ENCODE measurements around the gene TMPRSS7.
"Not testable (repeated sequence)": the region's sequence is repeated elsewhere in the genome, so short reads cannot be mapped to it uniquely, and the experiment has no call there.

Gene TMPRSS7

DNA sequence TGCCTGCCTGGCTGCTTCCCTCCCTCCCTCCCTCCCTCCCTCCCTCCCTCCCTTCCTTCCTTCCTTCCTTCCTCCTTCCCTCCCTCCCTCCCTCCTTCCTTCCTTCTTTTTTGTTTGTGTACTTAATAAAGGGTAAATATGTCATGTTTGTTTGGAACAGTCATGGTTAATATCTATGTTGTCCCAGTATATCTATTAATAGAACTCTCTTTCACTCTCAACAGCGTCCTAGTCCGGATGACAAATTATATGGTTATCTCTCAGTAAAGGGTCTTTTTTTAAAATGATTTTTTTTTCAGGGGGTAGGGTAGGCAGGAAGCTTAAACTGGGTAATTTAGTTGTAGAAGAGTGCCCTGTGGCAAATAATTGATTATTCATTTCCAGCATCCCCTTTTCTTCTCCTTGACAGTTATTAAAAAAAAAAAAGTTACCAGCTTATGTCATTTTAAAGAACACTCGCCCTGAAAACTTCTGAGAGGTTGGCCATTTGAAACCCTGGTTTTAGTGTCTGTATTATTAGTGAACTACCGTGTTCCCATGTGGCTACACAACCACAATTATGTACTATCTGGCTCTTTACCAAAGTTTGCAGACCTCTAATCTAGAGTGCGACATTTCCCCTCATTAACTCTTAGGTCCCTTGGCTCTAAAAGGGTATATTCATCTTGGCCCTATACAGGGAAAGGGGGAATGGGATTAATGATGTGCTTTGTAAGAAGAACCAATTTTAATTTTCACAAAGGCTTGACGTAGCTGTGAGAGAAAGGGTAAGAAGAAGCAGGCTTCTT, 22.1 kb upstream of the TMPRSS7 start:
- no peak for DNase-seq (ENCODE audit: low read depth in 2 of 2)

GRCh38 chr3:112013058-112013783, 21.3 kb upstream of the TMPRSS7 start:
- DNase-seq (ENCODE audit: low read depth in 2 of 2), result peak; percentile 37 to 47

GRCh38 chr3:112013784-112014143, 20.8 kb upstream of the TMPRSS7 start:
- no peak for DNase-seq (ENCODE audit: low read depth in 2 of 2)

GRCh38 chr3:112017091-112017490, 17.4 kb upstream of the TMPRSS7 start:
- DNase-seq (ENCODE audit: low read depth in 2 of 2), result no peak

DNA sequence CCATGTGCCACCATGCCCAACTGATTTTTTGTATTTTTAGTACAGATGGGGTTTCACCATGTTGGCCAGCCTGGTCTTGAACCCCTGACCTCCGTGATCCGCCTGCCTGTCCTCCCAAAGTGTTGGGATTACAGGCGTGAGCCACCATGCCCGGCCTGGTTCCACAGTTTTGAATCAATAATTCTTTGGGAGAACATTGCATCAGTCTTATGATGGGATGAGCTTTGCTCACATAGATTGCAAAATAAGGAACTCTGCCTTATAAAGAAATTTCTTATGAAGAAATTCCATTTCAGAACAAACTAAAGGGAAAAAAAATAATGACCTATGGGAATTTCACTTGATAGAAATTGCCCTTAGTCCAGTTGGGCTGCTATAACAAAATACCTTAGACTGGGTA, 15.8 kb upstream of the TMPRSS7 start:
- DNase-seq (ENCODE audit: low read depth in 2 of 2), result no peak

DNA sequence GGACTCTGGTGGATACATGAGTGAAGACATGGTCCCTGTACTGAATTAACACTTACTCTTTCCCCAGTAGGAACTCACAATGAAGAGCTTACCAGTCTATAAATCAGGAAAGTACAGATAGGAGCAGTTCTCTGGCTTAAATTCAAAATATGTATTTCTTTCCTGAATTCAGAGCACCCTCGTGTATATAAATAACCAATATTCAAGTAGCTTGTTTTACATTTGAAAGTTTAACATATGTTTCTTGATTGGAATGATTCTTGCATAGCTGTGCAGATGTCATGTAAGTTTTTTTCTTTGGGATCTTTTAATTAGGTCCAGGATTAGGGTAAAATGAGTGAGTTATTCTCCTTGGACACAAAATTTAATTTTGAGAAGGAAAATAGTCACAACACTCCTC, 14.8 kb upstream of the TMPRSS7 start:
- no peak for DNase-seq (ENCODE audit: low read depth in 2 of 2)

DNA sequence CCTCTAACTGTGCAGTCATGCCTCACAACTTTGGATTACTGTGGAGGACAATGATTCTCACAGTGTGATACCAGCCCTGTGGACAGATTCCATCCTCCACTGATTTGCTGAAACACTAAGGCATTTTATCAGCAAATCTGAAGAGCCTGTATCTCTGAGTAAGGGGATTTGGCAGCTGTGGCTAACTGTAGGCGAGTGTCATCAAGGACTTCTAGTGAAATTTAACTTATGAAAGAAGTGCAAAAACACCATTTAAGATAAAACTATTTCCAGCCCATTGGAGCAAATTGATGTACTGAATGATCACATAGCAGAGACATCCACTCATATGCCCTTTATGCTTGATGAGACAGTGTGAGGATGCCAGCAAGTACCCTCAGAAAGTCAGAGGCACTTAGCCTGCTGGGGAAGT, 13.9 kb upstream of the TMPRSS7 start:
- no peak for DNase-seq (ENCODE audit: low read depth in 2 of 2)

GRCh38 chr3:112027142-112027541, 7.4 kb upstream of the TMPRSS7 start:
- no peak for DNase-seq (ENCODE audit: low read depth in 2 of 2)

DNA sequence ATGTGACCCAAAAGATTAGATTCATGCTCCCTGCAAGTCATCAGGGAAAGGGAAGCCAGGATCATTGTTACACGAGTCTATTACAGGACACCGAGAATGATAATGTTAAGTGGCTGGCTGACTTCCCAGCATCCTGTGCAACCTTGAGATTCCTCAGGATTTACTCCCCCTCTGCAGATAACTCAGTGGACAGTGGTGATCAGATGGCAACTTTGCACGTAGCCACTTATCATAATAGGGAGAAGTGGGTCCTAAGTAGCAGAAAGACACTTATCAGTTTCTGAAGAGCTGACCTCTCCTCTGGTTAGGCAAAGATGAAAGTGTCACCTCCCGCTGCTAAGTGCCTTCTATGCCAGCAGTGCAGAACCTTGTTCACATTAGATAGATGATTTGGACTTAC, 6.7 kb upstream of the TMPRSS7 start:
- no peak for DNase-seq (ENCODE audit: low read depth in 2 of 2)

DNA sequence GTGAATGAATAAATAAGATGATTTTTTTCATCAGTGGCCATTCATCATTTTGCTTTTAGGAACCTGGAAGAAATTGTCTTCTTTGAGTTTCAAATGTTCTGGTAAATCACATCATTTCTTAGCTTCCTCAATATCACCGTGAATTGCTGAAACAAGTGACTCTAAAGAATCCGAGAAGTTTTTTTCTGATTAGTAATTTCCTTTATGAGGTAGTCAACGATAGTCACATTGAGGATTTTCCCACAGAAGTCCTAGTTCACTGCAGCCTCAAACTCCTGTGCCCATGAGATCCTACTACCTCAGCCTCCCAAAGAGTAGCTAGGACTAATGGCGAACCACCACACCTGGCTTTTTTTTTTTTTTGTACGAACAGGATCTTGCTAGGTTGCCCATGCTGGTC, 3.6 kb upstream of the TMPRSS7 start:
- DNase-seq (ENCODE audit: low read depth in 2 of 2), result no peak

DNA sequence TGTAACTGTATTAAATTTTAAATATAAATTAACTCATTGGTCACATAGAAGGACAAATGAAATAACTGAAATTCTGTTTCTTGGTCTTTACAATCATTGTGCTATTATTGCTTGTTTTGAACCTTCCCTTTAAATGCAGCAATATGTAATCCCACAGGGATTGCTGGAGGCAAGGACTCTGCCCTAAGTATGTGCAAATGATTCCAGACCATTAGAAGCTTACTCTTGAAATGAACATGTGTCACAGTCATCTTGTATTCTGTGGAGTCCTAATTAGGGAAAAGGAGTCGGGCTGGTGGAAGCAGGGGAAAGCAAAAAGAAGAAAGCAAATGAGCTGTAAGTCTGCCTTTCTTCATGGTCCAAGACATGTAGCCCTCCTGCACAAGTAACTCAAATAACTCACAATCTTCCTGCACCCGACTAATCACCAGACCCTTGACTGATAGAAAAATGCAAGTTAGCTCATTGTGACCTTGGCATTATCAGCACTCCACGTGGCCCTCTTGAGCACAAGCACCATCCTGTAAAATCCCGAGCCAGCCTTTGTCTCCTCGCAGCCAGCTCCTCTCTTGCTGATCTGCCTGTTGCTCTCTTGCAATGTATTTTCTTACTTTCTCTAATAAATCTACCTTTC, 2.3 kb upstream of the TMPRSS7 start:
- DNase-seq (ENCODE audit: low read depth in 2 of 2), result no peak

DNA sequence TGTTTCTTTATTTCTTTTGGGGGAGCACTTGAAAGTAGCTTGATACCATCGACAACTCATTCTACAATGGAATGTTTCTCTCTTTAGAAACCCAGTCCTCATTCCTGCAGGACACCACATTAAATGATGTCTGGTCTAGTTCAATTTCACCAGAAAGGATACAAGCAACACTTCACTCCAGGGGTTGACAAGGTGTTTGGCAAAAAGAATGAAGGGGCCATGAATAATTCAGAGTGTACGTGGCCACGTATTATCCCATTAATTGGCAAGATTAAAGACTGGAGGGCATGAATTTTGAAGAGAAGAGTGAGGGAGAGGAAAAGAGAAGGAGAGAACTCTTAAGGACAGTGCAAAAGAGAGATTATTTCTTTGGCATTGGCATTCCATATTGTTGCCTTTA, 705 bp downstream of the TMPRSS7 start:
- DNase-seq (ENCODE audit: low read depth in 2 of 2), result no peak

DNA sequence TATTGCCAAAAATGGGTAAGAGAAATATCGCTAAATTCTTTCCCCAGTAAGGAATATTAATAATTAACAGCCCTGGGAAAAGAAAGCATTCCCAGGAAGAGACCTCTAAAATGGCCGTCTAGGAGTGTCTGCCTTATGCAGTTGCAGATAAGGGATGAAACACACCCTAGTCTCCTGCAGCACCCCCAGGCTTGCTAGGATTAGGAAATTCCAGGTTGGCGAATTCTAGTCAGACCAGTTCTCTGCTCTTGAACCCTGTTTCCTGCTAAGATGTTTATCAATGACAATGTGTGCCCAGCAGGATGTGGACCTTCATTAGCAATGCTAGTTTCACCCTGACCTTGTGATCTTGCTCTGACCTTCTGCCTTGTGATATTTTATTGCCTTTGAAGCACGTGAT, 2.7 kb downstream of the TMPRSS7 start:
- DNase-seq (ENCODE audit: low read depth in 2 of 2), result not testable (repeated sequence)

DNA sequence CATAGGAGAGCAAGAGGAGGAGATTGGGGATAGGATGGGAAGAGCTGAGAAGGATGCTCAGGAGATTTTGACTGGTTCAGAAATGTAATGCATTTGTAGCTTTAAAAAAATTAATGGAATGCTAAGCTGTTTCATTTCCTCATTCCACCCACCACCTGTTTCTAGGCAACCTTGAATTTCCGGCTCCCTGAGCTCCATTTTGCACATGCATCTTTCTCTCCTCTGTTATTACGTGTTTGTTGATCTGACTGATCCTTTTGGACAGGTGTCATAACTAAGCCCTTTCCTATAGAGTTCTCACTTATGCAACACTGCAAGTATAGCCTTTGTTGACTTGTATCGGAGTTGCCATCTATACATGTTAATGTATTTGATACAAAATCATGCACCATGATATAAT, 4.3 kb downstream of the TMPRSS7 start:
- no peak for DNase-seq (ENCODE audit: low read depth in 2 of 2)

DNA sequence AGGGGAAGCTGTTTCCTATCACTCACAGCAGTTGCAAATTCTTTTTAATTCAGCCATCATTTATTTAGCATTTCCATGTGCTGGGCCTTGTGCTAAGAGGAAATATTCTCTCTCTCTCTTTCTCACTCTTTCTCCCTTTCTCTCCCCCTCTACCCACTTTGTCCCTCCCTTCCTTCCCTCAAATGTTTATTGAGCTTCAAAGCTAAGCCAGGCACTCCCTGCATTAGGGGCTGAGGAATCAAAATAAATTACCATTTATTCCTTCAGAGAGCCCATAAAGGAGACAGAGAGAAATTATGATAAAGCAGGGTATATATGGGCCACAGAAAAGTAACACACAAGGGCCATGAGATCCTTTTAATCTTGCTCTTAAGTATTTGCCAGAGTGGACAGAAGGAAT, 6.8 kb downstream of the TMPRSS7 start:
- no peak for DNase-seq (ENCODE audit: low read depth in 2 of 2)

DNA sequence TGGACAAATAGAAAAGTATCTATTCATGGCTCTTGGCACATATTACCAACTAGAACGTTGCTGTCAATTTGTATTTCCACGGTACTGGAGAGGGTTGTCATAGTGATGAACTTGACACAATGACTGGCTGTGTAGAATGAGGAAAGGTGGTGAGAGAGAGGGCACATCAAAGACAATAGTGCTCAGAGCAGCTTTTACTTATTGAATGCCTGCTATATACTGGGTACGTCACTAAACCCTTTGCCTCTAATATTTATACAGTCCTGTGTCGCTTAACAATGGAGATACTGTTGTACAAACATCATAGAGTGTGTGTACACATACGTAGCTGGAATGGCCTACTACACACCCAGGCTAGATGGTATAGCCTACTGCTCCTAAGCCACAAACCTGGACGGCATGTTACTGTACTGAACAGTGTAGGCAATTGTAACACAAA, 8.3 kb downstream of the TMPRSS7 start:
- DNase-seq (ENCODE audit: low read depth in 2 of 2), result no peak

GRCh38 chr3:112043621-112044201, 9.2 kb downstream of the TMPRSS7 start:
- peak; percentile 8 to 22 for DNase-seq (ENCODE audit: low read depth in 2 of 2)

DNA sequence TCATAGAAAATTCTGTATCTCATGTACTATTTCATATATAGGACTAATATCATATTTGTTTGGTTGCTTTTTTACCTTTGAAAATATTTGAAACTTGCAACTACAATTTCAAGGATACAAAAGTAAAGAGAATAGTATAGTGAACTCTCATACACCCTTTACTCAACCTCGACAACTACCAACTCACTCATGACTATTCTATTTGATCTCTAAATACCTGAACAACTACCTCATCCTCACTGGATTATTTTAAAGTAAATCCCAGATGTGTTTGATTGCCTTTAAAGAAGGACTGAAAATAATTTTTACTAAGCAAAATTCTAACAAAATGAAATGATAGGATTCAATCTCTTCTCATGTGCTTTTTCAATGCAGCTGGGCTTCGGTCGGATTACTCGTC, 12.1 kb downstream of the TMPRSS7 start:
- DNase-seq (ENCODE audit: low read depth in 2 of 2), result no peak

GRCh38 chr3:112047264-112047663, 12.7 kb downstream of the TMPRSS7 start:
- no peak for DNase-seq (ENCODE audit: low read depth in 2 of 2)

- DNase-seq (ENCODE audit: low read depth in 2 of 2), result no peak
These were observed 14.4 kb downstream of the TMPRSS7 start for GRCh38 chr3:112048911-112049310.

GRCh38 chr3:112053229-112053628, 18.7 kb downstream of the TMPRSS7 start:
- DNase-seq (ENCODE audit: low read depth in 2 of 2), result no peak

GRCh38 chr3:112056451-112056929, 22.0 kb downstream of the TMPRSS7 start:
- no peak for DNase-seq (ENCODE audit: low read depth in 2 of 2)

Data from stimulated activated CD4-positive, alpha-beta T cell treated with anti-CD3 and anti-CD28 coated beads, Interleukin-12 subunit alpha, Interleukin-12 subunit beta, amount 100 ng/mL, for 24 hours (primary cell).